Trophoblast cell (in vitro differentiated cells and primary cell): ENCODE measurements around the gene OGDHL.

ENCODE experiments used
- DNase-seq, 2 donors: peaks; one replicate each; pipeline ENCODE4 v3.0.0-alpha.2; 2016
- H2AFZ ChIP-seq: 2 replicates; pipeline ENCODE4 v1.6.1; 2013; ENCODE audit warnings: low read length, moderate library complexity, mild to moderate bottlenecking; ENCODE audit not compliant: insufficient read depth, poor library complexity
- H2AK5ac ChIP-seq: 2 replicates; pipeline ENCODE4 v1.6.1; 2013; ENCODE audit warnings: mild to moderate bottlenecking, low read length
- H2BK120ac ChIP-seq: 2 replicates; pipeline ENCODE4 v1.6.1; 2013; ENCODE audit warnings: low read length, mild to moderate bottlenecking, moderate library complexity; ENCODE audit not compliant: insufficient read depth, poor library complexity
- H2BK12ac ChIP-seq: 2 replicates; pipeline ENCODE4 v1.6.1; 2013; ENCODE audit warnings: mild to moderate bottlenecking, low read length, moderate library complexity
- H2BK5ac ChIP-seq: 2 replicates; pipeline ENCODE4 v1.6.1; 2013; ENCODE audit warnings: low read length, low read depth, moderate library complexity, mild to moderate bottlenecking; ENCODE audit not compliant: poor library complexity
- H3K14ac ChIP-seq: 2 replicates; pipeline ENCODE4 v1.6.1; 2013; ENCODE audit warnings: mild to moderate bottlenecking, low read length
- H3K18ac ChIP-seq: 2 replicates; pipeline ENCODE4 v1.6.1; 2013; ENCODE audit warnings: mild to moderate bottlenecking, low read length
- H3K23ac ChIP-seq: 2 replicates; pipeline ENCODE4 v1.6.1; 2013; ENCODE audit warnings: low read length
- H3K27ac ChIP-seq: 2 replicates; pipeline ENCODE4 v1.5.1; 2013; ENCODE audit warnings: low read depth, mild to moderate bottlenecking, inconsistent platforms, low read length, moderate library complexity
- H3K27me3 ChIP-seq: 2 replicates; pipeline ENCODE4 v1.6.1; 2013; ENCODE audit warnings: inconsistent platforms, mild to moderate bottlenecking, low read length, moderate library complexity; ENCODE audit not compliant: insufficient read depth
- H3K36me3 ChIP-seq, 2 experiments: 1 replicate in 1 of 2; 2 replicates in 1 of 2; pipeline ENCODE4 v1.6.1; 2013; ENCODE audit warnings: low read length in 2 of 2, mild to moderate bottlenecking in 2 of 2, moderate library complexity in 1 of 2; ENCODE audit not compliant: insufficient read depth in 2 of 2, control insufficient read depth in 1 of 2
- H3K4ac ChIP-seq: 2 replicates; pipeline ENCODE4 v1.6.1; 2013; ENCODE audit warnings: low read depth, mild to moderate bottlenecking, low read length, moderate library complexity
- H3K4me1 ChIP-seq, 2 experiments: 1 replicate in 1 of 2; 2 replicates in 1 of 2; pipeline ENCODE4 v1.6.1; 2013; ENCODE audit warnings: low read length in 2 of 2, mild to moderate bottlenecking in 2 of 2, moderate library complexity in 1 of 2; ENCODE audit not compliant: insufficient read depth in 2 of 2, control insufficient read depth in 1 of 2
- H3K4me2 ChIP-seq: 2 replicates; pipeline ENCODE4 v1.6.1; 2013; ENCODE audit warnings: inconsistent platforms, mild to moderate bottlenecking, low read length, moderate library complexity
- H3K4me3 ChIP-seq: 2 replicates; pipeline ENCODE4 v1.5.1; 2013; ENCODE audit warnings: mild to moderate bottlenecking, low read depth, low read length, inconsistent platforms
- H3K79me1 ChIP-seq: one replicate; pipeline ENCODE4 v1.6.1; 2013; ENCODE audit warnings: low read length
- H3K79me2 ChIP-seq: 2 replicates; pipeline ENCODE4 v1.6.1; 2013; ENCODE audit warnings: low read length, mild to moderate bottlenecking; ENCODE audit not compliant: control insufficient read depth, insufficient read depth, poor library complexity
- H3K9ac ChIP-seq: 2 replicates; pipeline ENCODE4 v1.6.1; 2013; ENCODE audit warnings: mild to moderate bottlenecking, low read length
- H3K9me3 ChIP-seq: 2 replicates; pipeline ENCODE4 v1.6.1; 2013; ENCODE audit warnings: low read depth, mild to moderate bottlenecking, control low read depth, inconsistent platforms, low read length; ENCODE audit not compliant: insufficient read depth
- H4K12ac ChIP-seq: 2 replicates; pipeline ENCODE4 v1.6.1; 2013; ENCODE audit warnings: low read depth, mild to moderate bottlenecking, low read length, moderate library complexity
- H4K8ac ChIP-seq: 2 replicates; pipeline ENCODE4 v1.6.1; 2013; ENCODE audit warnings: low read depth, mild to moderate bottlenecking, low read length, moderate library complexity
- H4K91ac ChIP-seq: one replicate; pipeline ENCODE4 v1.6.1; 2013; ENCODE audit warnings: low read depth, mild to moderate bottlenecking, low read length, moderate library complexity
- WGBS: extraction: QIAGEN DNeasy Blood & Tissue Kit; methylation state at CpG from one replicate; pipeline ENCODE4 v1.1.7; 2013; ENCODE audit warnings: missing lambda C conversion rate; ENCODE audit not compliant: insufficient read length, insufficient coverage; ENCODE audit errors: extremely low coverage; 5-methylcytosine and 5-hydroxymethylcytosine counted together

OGDHL gene

GRCh38 chr10:49710966-49711365 is 51.2 kb downstream of the OGDHL start:
- no peak overlapping the region for H2AK5ac ChIP-seq
- H3K4ac ChIP-seq: no peak overlapping the region
- H2AFZ ChIP-seq: no peak overlapping the region
- no peaks in the 10 kb centered on the region for H3K79me1 ChIP-seq
- no peak overlapping the region for H2BK5ac ChIP-seq
- no peaks in the 10 kb centered on the region for H3K36me3 ChIP-seq
- H3K4me3 ChIP-seq: no peak overlapping the region
- DNase-seq: no peak
- H3K18ac ChIP-seq: no peak overlapping the region
- no peak overlapping the region for H4K91ac ChIP-seq
- no peak overlapping the region for H3K9ac ChIP-seq
- H4K12ac ChIP-seq: no peak overlapping the region
- no peak overlapping the region for H4K8ac ChIP-seq
- no peaks in the 10 kb centered on the region for H3K4me1 ChIP-seq
- H3K79me2 ChIP-seq: no peaks in the 10 kb centered on the region
- H3K23ac ChIP-seq: no peak overlapping the region
- WGBS: no CpG with 5 or more reads among the region's 6 CpGs
- no peak overlapping the region for H3K14ac ChIP-seq
- no peak overlapping the region for H2BK120ac ChIP-seq
- H3K27me3 ChIP-seq: no peaks in the 10 kb centered on the region
- H3K9me3 ChIP-seq: peaks cover 2% of the 10 kb centered on the region
- H3K4me2 ChIP-seq: no peak overlapping the region
- no peak overlapping the region for H3K27ac ChIP-seq
- no peak overlapping the region for H2BK12ac ChIP-seq

- Histone ChIP-seq H3K27ac (no peak overlapping the region), H3K79me1 (no peaks in the 10 kb centered on the region)
These were observed 52.2 kb downstream of the OGDHL start for GRCh38 chr10:49709934-49710333.

GRCh38 chr10:49707585-49707984 is 54.5 kb downstream of the OGDHL start:
- no peak overlapping the region for H3K9ac ChIP-seq
- H3K23ac ChIP-seq: no peak overlapping the region
- no peak overlapping the region for H2BK5ac ChIP-seq
- no peaks in the 10 kb centered on the region for H3K36me3 ChIP-seq
- H3K14ac ChIP-seq: no peak overlapping the region
- no peak overlapping the region for H2AFZ ChIP-seq
- H4K12ac ChIP-seq: no peak overlapping the region
- H3K18ac ChIP-seq: no peak overlapping the region
- no peak overlapping the region for H3K4me2 ChIP-seq
- no peaks in the 10 kb centered on the region for H3K27me3 ChIP-seq
- no peak overlapping the region for H4K91ac ChIP-seq
- no peak overlapping the region for H2BK12ac ChIP-seq
- H2BK120ac ChIP-seq: no peak overlapping the region
- no peaks in the 10 kb centered on the region for H3K79me1 ChIP-seq
- no peaks in the 10 kb centered on the region for H3K4me1 ChIP-seq
- no peak overlapping the region for H3K4me3 ChIP-seq
- WGBS: no CpG with 5 or more reads among the region's 3 CpGs
- no peak for DNase-seq
- H3K9me3 ChIP-seq: no peaks in the 10 kb centered on the region
- no peak overlapping the region for H4K8ac ChIP-seq
- H3K27ac ChIP-seq: no peak overlapping the region
- H3K4ac ChIP-seq: no peak overlapping the region
- no peak overlapping the region for H2AK5ac ChIP-seq
- H3K79me2 ChIP-seq: no peaks in the 10 kb centered on the region

More at GRCh38 chr10:49709934-49710333, 52.2 kb downstream of the OGDHL start:
- Histone ChIP-seq H3K9ac (no peak overlapping the region), H3K79me2 (no peaks in the 10 kb centered on the region), H3K14ac (no peak overlapping the region), H2BK12ac (no peak overlapping the region), H3K4me2 (no peak overlapping the region), H3K18ac (no peak overlapping the region), H2BK5ac (no peak overlapping the region), H3K4me1 (no peaks in the 10 kb centered on the region), H3K27me3 (no peaks in the 10 kb centered on the region), H3K23ac (no peak overlapping the region), H2BK120ac (no peak overlapping the region), H4K12ac (no peak overlapping the region), H3K36me3 (no peaks in the 10 kb centered on the region), H3K4ac (no peak overlapping the region), H3K4me3 (no peak overlapping the region), H2AFZ (no peak overlapping the region), H4K91ac (no peak overlapping the region), H4K8ac (no peak overlapping the region), H2AK5ac (no peak overlapping the region), H3K9me3 (peaks cover 1% of the 10 kb centered on the region)
- no peak for DNase-seq
- WGBS: no CpG with 5 or more reads among the region's 5 CpGs

GRCh38 chr10:49700997-49701396 is 61.1 kb downstream of the OGDHL start:
- H4K8ac ChIP-seq: no peak overlapping the region

More at GRCh38 chr10:49700997-49701396, 61.1 kb downstream of the OGDHL start:
- H4K91ac ChIP-seq: no peak overlapping the region
- no peak overlapping the region for H3K18ac ChIP-seq
- H3K4me1 ChIP-seq: no peaks in the 10 kb centered on the region
- H3K4me3 ChIP-seq: no peak overlapping the region
- no peak overlapping the region for H2AFZ ChIP-seq
- no CpG with 5 or more reads among the region's 3 CpGs for WGBS
- H2BK5ac ChIP-seq: no peak overlapping the region
- no peaks in the 10 kb centered on the region for H3K27me3 ChIP-seq
- no peak overlapping the region for H4K12ac ChIP-seq
- H3K27ac ChIP-seq: no peak overlapping the region
- H3K23ac ChIP-seq: no peak overlapping the region
- no peaks in the 10 kb centered on the region for H3K79me1 ChIP-seq
- H2BK120ac ChIP-seq: no peak overlapping the region
- H3K79me2 ChIP-seq: no peaks in the 10 kb centered on the region
- H3K4ac ChIP-seq: no peak overlapping the region
- no peak overlapping the region for H2AK5ac ChIP-seq
- H3K4me2 ChIP-seq: no peak overlapping the region
- peaks cover 2% of the 10 kb centered on the region for H3K9me3 ChIP-seq
- H2BK12ac ChIP-seq: no peak overlapping the region
- no peak for DNase-seq
- H3K9ac ChIP-seq: no peak overlapping the region
- H3K36me3 ChIP-seq: no peaks in the 10 kb centered on the region
- H3K14ac ChIP-seq: no peak overlapping the region
